Skeletal muscle satellite cell (primary cell): ENCODE measurements around the gene TMEM183A.

Experiments
- H3K27me3 ChIP-seq: 2 replicates; pipeline ENCODE4 v1.7.0; 2013; ENCODE audit warnings: low read length; ENCODE audit not compliant: control insufficient read depth, insufficient read depth
- H3K36me3 ChIP-seq: 2 replicates; pipeline ENCODE4 v1.7.0; 2013; ENCODE audit warnings: mild to moderate bottlenecking, control low read depth, low read length; ENCODE audit not compliant: insufficient read depth
- H3K4me1 ChIP-seq: 2 replicates; pipeline ENCODE4 v1.7.0; 2013; ENCODE audit warnings: low read length; ENCODE audit not compliant: control insufficient read depth, insufficient read depth
- H3K4me2 ChIP-seq: 2 replicates; pipeline ENCODE4 v1.7.0; 2013; ENCODE audit warnings: mild to moderate bottlenecking, low read length
- H3K4me3 ChIP-seq: 2 replicates; pipeline ENCODE4 v1.7.0; 2013; ENCODE audit warnings: low read length
- H3K9ac ChIP-seq: 2 replicates; pipeline ENCODE4 v1.7.0; 2013; ENCODE audit warnings: mild to moderate bottlenecking, low read depth, low read length, moderate library complexity
- H3K9me3 ChIP-seq: replicated peaks from 2 replicates; pipeline ENCODE4 v1.7.0; 2013; ENCODE audit warnings: mild to moderate bottlenecking, control low read depth, low read length

The TMEM183A gene

DNA sequence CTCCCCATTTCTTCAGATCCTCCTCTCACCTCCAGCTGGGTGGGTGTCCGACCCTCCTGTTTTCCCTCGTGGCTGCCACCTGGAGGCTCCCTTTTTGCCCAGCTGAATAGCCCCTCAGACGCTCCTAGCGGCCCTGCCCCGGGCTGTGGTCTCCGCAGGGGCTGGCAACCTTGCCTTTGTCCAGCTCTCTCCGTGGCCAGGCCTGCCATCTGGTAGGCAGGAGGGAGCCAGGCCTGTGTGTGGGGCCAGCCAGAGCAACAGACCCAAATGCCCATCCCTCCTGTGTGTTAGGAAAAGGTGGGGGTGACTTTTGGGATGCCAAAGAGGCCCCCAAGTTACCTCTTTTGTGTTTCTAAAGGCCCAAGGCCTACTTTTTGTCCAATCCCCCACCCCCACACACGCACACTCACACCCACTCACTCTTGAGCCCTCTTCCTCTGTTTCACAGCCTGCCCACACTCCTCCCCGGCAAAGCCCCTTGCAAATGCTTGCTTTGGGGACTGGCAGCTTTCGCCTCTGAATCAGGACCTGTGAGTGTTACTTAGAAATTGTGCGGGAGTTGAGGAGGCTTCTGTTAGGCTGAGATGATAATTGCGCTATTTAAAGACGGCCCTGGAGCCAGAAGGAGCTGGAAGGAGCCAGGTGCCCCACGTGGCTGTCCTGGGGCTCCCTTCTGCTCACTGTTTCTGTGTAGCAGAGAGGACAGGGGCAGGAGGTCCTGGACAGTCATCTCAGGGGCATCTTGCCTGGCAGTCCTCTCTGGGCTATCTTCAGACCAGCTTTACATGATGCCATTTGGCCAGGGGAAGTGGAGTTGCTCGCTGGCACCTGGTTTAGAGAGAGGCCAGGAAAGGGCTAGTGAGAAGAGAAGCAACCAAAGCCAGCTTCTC lies 28.2 kb downstream of the TMEM183A start:
- H3K27me3 ChIP-seq, result peaks cover 2% of the 10 kb centered on the region
- H3K9ac ChIP-seq, result no peak overlapping the region
- H3K4me1 ChIP-seq, result peaks cover 40% of the 10 kb centered on the region
- no peak overlapping the region for H3K4me3 ChIP-seq
- no peaks in the 10 kb centered on the region for H3K36me3 ChIP-seq
- no peak overlapping the region for H3K4me2 ChIP-seq
- no peaks in the 10 kb centered on the region for H3K9me3 ChIP-seq

- Histone ChIP-seq H3K27me3 (peaks cover 2% of the 10 kb centered on the region), H3K4me1 (peaks cover 42% of the 10 kb centered on the region), H3K4me2 (no peak overlapping the region), H3K4me3 (no peak overlapping the region), H3K9me3 (no peaks in the 10 kb centered on the region), H3K36me3 (no peaks in the 10 kb centered on the region), H3K9ac (no peak overlapping the region)
These were observed 29.0 kb downstream of the TMEM183A start for GRCh38 chr1:203036135-203036534.

DNA sequence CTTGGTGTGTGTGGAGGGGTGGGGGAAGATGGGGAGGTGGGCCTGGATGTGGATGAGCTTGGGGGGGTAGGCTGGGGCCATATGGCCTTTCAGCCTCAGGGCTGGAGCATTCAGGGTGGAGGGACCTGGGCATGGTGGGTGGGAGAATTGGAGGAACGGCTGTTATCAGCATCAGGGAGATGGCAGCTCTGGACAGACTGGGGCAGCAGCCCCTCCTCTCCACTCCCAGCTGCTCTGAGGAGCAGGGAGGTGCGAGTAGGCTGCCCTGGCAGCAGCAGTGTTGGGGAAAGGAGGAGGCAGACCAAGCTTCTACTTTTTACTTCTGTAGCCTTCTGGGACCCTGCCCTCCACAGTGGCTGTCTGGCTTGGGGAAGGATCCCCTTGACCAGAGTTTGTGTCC lies 29.4 kb downstream of the TMEM183A start:
- Histone ChIP-seq H3K36me3 (no peaks in the 10 kb centered on the region), H3K9me3 (no peaks in the 10 kb centered on the region), H3K4me2 (no peak overlapping the region), H3K27me3 (peaks cover 2% of the 10 kb centered on the region), H3K4me1 (peaks cover 46% of the 10 kb centered on the region), H3K9ac (no peak overlapping the region), H3K4me3 (no peak overlapping the region)

DNA sequence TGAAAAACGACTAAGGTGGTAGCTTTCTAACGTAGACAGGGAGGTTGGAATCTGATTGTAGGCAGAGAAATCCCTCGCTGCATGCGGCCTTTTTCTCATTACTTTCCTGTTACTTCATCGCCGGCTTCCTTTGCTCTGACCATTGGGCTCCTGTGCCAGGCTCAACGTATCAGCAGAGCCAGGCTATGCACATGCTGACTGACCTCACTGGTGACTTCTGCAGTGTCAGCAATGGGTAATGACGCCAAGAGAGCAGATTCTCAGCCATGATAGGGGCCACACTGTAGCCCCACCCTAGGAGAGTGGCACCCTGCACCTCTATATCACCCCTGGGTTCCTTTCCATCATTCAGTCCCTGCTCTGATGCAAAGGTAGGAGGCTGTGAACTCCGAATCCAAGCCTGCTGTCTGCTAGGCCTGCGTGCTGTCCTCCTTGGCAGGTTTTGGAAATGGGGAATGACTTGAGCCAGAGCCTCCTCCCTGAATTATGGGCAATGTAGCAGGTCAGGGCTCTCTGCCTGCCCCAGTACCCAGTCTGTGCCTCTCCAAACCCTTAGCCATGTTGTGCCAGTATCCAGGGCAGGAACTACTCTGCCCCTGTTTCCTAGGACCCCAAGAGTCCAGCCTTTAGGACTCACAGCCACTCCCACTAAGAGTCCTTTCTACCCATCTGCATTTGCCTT lies 30.5 kb downstream of the TMEM183A start:
- Histone ChIP-seq H3K36me3 (no peaks in the 10 kb centered on the region), H3K27me3 (peaks cover 2% of the 10 kb centered on the region), H3K4me3 (no peak overlapping the region), H3K4me2 (peak overlapping the region; percentile 43), H3K9ac (peak overlapping the region; percentile 38), H3K4me1 (peaks cover 53% of the 10 kb centered on the region), H3K9me3 (no peaks in the 10 kb centered on the region)

DNA sequence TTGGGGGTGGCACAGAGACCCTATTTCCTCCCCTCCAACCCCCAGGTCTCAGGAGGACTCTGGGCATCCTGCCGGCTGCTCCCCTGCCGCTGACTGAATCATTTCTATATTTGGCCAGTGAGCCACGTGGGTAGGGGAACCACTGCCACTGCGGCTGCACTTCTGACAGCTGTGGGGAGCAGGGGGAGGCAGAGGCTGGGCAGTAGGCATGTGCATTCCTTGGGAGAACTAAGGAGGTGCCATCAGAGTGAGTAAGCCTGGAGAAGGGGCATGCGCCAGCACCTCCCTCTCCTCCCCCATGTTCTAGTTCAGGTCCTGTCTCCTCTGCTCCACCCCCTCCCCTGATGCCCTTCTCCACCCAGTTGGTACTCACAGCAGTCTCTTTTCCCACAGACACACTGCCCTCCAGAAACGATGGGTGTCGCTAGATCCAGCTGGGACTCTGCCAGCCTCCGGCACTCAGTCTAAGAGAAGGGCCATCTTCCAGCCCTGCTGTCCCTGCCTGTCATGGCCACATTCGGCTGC lies 31.1 kb downstream of the TMEM183A start:
- peaks cover 53% of the 10 kb centered on the region for H3K4me1 ChIP-seq
- peak overlapping the region; percentile 14 for H3K4me3 ChIP-seq
- H3K9me3 ChIP-seq, result no peaks in the 10 kb centered on the region
- H3K4me2 ChIP-seq, result peak overlapping the region; percentile 43
- peaks cover 2% of the 10 kb centered on the region for H3K27me3 ChIP-seq
- H3K36me3 ChIP-seq, result no peaks in the 10 kb centered on the region
- peak overlapping the region; percentile 38 for H3K9ac ChIP-seq

DNA sequence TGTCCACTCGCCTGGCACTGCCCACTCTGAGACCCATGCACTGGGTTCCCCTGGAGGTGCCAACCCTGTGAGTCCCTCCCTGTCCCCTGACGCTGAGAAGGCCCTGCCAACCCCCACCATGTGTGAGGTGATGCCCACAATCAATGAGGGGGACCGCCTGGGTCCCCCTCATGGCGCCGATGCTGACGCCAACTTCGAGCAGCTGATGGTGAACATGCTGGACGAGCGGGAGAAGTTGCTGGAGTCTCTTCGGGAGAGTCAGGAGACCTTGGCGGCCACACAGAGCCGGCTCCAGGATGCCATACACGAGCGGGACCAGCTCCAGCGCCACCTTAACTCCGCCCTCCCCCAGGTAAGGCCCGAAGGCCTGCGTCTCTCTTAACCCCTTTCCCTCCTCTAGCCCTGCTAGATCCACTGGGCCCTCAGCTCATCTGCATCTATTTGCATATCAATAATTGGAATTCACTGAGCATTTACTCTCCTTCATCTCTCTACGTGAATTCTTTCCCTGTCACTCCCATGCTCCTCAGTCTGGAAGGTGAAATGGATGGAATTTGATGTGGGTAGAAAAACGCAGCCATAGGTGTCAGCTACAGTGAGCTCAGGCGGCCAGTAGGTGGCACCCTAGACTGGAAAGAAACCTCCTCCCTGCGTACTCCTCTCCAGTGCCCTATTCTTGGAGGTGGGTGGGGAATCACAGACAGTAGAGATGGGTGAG lies 31.9 kb downstream of the TMEM183A start:
- Histone ChIP-seq H3K4me2 (peak overlapping the region; percentile 40), H3K9ac (peak overlapping the region; percentile 34), H3K27me3 (peaks cover 2% of the 10 kb centered on the region), H3K9me3 (no peaks in the 10 kb centered on the region), H3K36me3 (no peaks in the 10 kb centered on the region), H3K4me1 (peaks cover 53% of the 10 kb centered on the region), H3K4me3 (peak overlapping the region; percentile 14)

- peaks cover 2% of the 10 kb centered on the region for H3K27me3 ChIP-seq
- H3K4me1 ChIP-seq, result peaks cover 53% of the 10 kb centered on the region
- no peak overlapping the region for H3K4me3 ChIP-seq
- no peak overlapping the region for H3K9ac ChIP-seq
- peak overlapping the region; percentile 16 for H3K4me2 ChIP-seq
- no peaks in the 10 kb centered on the region for H3K9me3 ChIP-seq
- peaks cover 3% of the 10 kb centered on the region for H3K36me3 ChIP-seq
These were observed 32.7 kb downstream of the TMEM183A start for GRCh38 chr1:203039609-203040512.

DNA sequence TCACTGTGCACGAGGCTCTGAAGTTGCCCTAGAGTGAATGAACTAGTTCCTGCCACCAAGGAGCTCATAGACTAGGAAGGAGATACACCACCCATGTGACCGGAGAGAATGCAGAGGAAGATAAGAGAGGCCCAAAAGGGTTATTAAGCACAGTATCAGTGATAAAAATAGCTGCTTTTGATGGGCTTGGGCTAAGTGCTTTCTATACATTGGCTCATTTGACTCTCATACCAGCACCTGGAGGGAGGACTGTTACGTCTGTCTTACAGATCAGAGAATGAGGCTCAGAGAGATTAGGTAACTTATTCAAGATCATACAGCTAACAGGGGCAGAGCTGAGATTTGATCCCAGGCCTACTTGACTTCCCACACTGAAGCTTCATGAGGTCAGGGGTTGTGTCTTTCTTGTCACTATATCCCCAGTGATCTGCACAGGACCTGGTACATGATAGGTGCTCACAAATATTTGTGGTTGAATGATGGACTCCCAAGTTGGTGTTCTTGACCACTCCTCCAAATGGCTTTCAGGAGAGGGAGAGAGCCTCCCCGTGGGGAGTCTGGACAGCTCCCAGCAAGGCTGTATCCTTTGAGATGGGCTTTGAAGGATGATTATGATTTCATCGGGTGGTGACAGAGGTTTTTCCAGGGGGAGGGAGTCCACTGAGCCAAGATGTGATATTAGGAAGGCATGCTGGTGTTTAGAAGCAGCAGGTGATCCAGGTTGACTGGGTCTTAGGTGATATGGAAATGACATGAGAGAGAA lies 33.5 kb downstream of the TMEM183A start:
- H3K9ac ChIP-seq, result no peak overlapping the region
- H3K4me2 ChIP-seq, result no peak overlapping the region
- H3K36me3 ChIP-seq, result peaks cover 8% of the 10 kb centered on the region
- H3K4me1 ChIP-seq, result peaks cover 53% of the 10 kb centered on the region
- no peak overlapping the region for H3K4me3 ChIP-seq
- peaks cover 2% of the 10 kb centered on the region for H3K27me3 ChIP-seq
- H3K9me3 ChIP-seq, result no peaks in the 10 kb centered on the region

GRCh38 chr1:203041351-203041932 lies 34.3 kb downstream of the TMEM183A start:
- H3K27me3 ChIP-seq, result peaks cover 2% of the 10 kb centered on the region
- H3K4me3 ChIP-seq, result no peak overlapping the region
- no peak overlapping the region for H3K4me2 ChIP-seq
- no peak overlapping the region for H3K9ac ChIP-seq
- H3K9me3 ChIP-seq, result no peaks in the 10 kb centered on the region
- H3K36me3 ChIP-seq, result peaks cover 13% of the 10 kb centered on the region
- peaks cover 57% of the 10 kb centered on the region for H3K4me1 ChIP-seq
